Left ventricle myocardium inferior (tissue), 1 donor: ENCODE measurements around the gene ACP4. TPM values are rescaled to one million over a fixed set of nuclear protein-coding genes. Genes with fewer than 3 reads are reported as not detected.

ENCODE experiments used
- DNase-seq: peaks from one replicate; pipeline ENCODE4 v3.0.0-alpha.2; 2020
- H3K27ac ChIP-seq: fragments of 200-600 bp; replicated peaks from 2 replicates; pipeline ENCODE4 v1.8.0; 2021
- H3K27me3 ChIP-seq: fragments of 200-600 bp; 2 replicates; pipeline ENCODE4 v1.8.0; 2021; ENCODE audit warnings: low read depth
- H3K36me3 ChIP-seq: fragments of 200-600 bp; 2 replicates; pipeline ENCODE4 v1.8.0; 2021
- H3K4me1 ChIP-seq: fragments of 200-600 bp; 2 replicates; pipeline ENCODE4 v1.8.0; 2021
- H3K4me3 ChIP-seq: fragments of 200-600 bp; 2 replicates; pipeline ENCODE4 v1.8.0; 2021; ENCODE audit warnings: mild to moderate bottlenecking, moderate library complexity
- H3K9me3 ChIP-seq: fragments of 200-600 bp; replicated peaks from 2 replicates; pipeline ENCODE4 v1.8.0; 2021
- CTCF ChIP-seq: fragments of 200-600 bp; IDR thresholded peaks from 2 replicates; pipeline ENCODE4 v1.8.0; 2021; ENCODE audit warnings: antibody characterized with exemption, mild to moderate bottlenecking, borderline replicate concordance
- intact Hi-C: fragments of 100-400 bp; cut with micrococcal nuclease; formaldehyde crosslinking; loops from one replicate; pipeline ENCODE4 v1.11.0; 2022
- total RNA-seq: library from RNA; stranded (reverse); fragmentation: NEBNext Ultra II Directional; extraction: Animal tissue kit (Norgen Biotek cat#: 25700); gene quantifications from one replicate; pipeline ENCODE4 v1.2.1, GENCODE V29; 2021
- donor health status: DM: no; HTN: yes; CAD: no; lungs with severe emphysema.

ACP4 gene
- total RNA-seq, 1 donor from 2014 or later: not detected

GRCh38 chr19:50819636-50820035 is 29.4 kb downstream of the ACP4 start:
- Histone ChIP-seq H3K36me3 (no peaks in the 10 kb centered on the region), H3K4me3 (no peak overlapping the region), H3K27ac (no peak overlapping the region), H3K9me3 (no peaks in the 10 kb centered on the region), H3K4me1 (peaks cover 19% of the 10 kb centered on the region), H3K27me3 (peaks cover 100% of the 10 kb centered on the region)
- DNase-seq: no peak
- intact Hi-C loops: no loop called here
- TF ChIP-seq CTCF: no peak

GRCh38 chr19:50820086-50820485 is 29.9 kb downstream of the ACP4 start:
- no peak for TF ChIP-seq CTCF
- Histone ChIP-seq H3K27me3 (peaks cover 100% of the 10 kb centered on the region), H3K9me3 (no peaks in the 10 kb centered on the region), H3K27ac (no peak overlapping the region), H3K36me3 (no peaks in the 10 kb centered on the region), H3K4me3 (peak overlapping the region; percentile 39), H3K4me1 (peaks cover 19% of the 10 kb centered on the region)
- no peak for DNase-seq
- intact Hi-C loops: no loop called here

GRCh38 chr19:50820549-50821247 is 30.5 kb downstream of the ACP4 start:
- Histone ChIP-seq H3K9me3 (no peaks in the 10 kb centered on the region), H3K36me3 (no peaks in the 10 kb centered on the region), H3K4me3 (peak overlapping the region; percentile 39), H3K27me3 (peaks cover 99% of the 10 kb centered on the region), H3K27ac (no peak overlapping the region), H3K4me1 (peaks cover 19% of the 10 kb centered on the region)
- TF ChIP-seq CTCF: no peak
- DNase-seq: no peak
- intact Hi-C loops: no loop called here

GRCh38 chr19:50821248-50821612 is 31.0 kb downstream of the ACP4 start:
- DNase-seq: no peak
- H3K27me3 ChIP-seq: peaks cover 99% of the 10 kb centered on the region
- H3K4me1 ChIP-seq: peaks cover 19% of the 10 kb centered on the region
- no peak overlapping the region for H3K27ac ChIP-seq
- no peaks in the 10 kb centered on the region for H3K36me3 ChIP-seq
- intact Hi-C loops: no loop called here
- no peaks in the 10 kb centered on the region for H3K9me3 ChIP-seq
- peak overlapping the region; percentile 39 for H3K4me3 ChIP-seq
- TF ChIP-seq CTCF: no peak

GRCh38 chr19:50821622-50822021 is 31.4 kb downstream of the ACP4 start:
- intact Hi-C loops: no loop called here
- H3K9me3 ChIP-seq: no peaks in the 10 kb centered on the region
- TF ChIP-seq CTCF: no peak
- peaks cover 99% of the 10 kb centered on the region for H3K27me3 ChIP-seq
- no peak overlapping the region for H3K4me3 ChIP-seq
- DNase-seq: no peak
- peaks cover 19% of the 10 kb centered on the region for H3K4me1 ChIP-seq
- no peaks in the 10 kb centered on the region for H3K36me3 ChIP-seq
- no peak overlapping the region for H3K27ac ChIP-seq
